ENCODE results near the gene CCDC167. TPM values are rescaled to one million over a fixed set of nuclear protein-coding genes. Genes with fewer than 3 reads are reported as not detected.

CCDC167 gene
- total and polyA plus RNA-seq, 2 donors from 2014 or later: 15.7 to 63.5 TPM

- no peaks in the 10 kb centered on the region for H3K9me3 ChIP-seq (ENCODE audit: control insufficient read depth in 2 of 3, insufficient read depth in 1 of 3, low read length in 3 of 3)
- no peaks in the 10 kb centered on the region for H3K27me3 ChIP-seq (ENCODE audit: control insufficient read depth, insufficient read depth, low read length)
- no peak overlapping the region for H3K27ac ChIP-seq (ENCODE audit: low read depth in 2 of 2, low read length in 2 of 2)
- no peak overlapping the region for H3K9ac ChIP-seq (ENCODE audit: low read length in 3 of 3)
- H3K4me3 ChIP-seq (ENCODE audit: low read length in 3 of 3): no peak overlapping the region
- FAIRE-seq: no peak
- TF ChIP-seq CTCF (IDR thresholded peaks at IDR 0.05; ENCODE audit: borderline replicate concordance, extremely low read depth, insufficient read depth): peak; percentile 88
- no peaks in the 10 kb centered on the region for H3K4me1 ChIP-seq (ENCODE audit: control insufficient read depth in 2 of 3, insufficient read depth in 2 of 3, low read depth in 1 of 3, low read length in 3 of 3)
- peaks cover 0 to 27% (median 11%) of the 10 kb centered on the region in 3 donors for H3K36me3 ChIP-seq (ENCODE audit: control insufficient read depth in 2 of 3, insufficient read depth in 3 of 3, low read length in 3 of 3)
- DNase-seq: peak in 4 of 5 donors; percentile 52 to 87 (median 79)
- intact Hi-C loops (cut with DNase I): loop anchor here (10.0 kb wide), 2 partner anchors 81 to 211 kb away; partner anchors contain the start of gene MDGA1
These were observed 15.5 kb downstream of the CCDC167 start for GRCh38 chr6:37483917-37484785.

- Histone ChIP-seq H3K9ac (ENCODE audit: low read length in 3 of 3) (no peak overlapping the region), H3K27ac (ENCODE audit: low read depth in 2 of 2, low read length in 2 of 2) (no peak overlapping the region), H3K27me3 (ENCODE audit: control insufficient read depth, insufficient read depth, low read length) (no peaks in the 10 kb centered on the region), H3K4me1 (ENCODE audit: control insufficient read depth in 2 of 3, insufficient read depth in 2 of 3, low read depth in 1 of 3, low read length in 3 of 3) (no peaks in the 10 kb centered on the region), H3K9me3 (ENCODE audit: control insufficient read depth in 2 of 3, insufficient read depth in 1 of 3, low read length in 3 of 3) (no peaks in the 10 kb centered on the region), H3K4me3 (ENCODE audit: low read length in 3 of 3) (no peak overlapping the region), H3K36me3 (ENCODE audit: control insufficient read depth in 2 of 3, insufficient read depth in 3 of 3, low read length in 3 of 3) (peaks cover 0 to 35% (median 18%) of the 10 kb centered on the region in 3 donors)
- intact Hi-C loops (cut with DNase I): loop anchor here (10.0 kb wide), 2 partner anchors 81 to 211 kb away; partner anchors contain the start of gene MDGA1
- no peak for FAIRE-seq
- no peak for TF ChIP-seq CTCF (IDR thresholded peaks at IDR 0.05; ENCODE audit: borderline replicate concordance, extremely low read depth, insufficient read depth)
- peak in 1 of 5 donors; percentile 37 for DNase-seq
These were observed 16.3 kb downstream of the CCDC167 start for GRCh38 chr6:37483252-37483901.

GRCh38 chr6:37482606-37483251, 17.0 kb downstream of the CCDC167 start:
- H3K27me3 ChIP-seq (ENCODE audit: control insufficient read depth, insufficient read depth, low read length): no peaks in the 10 kb centered on the region
- no peak overlapping the region for H3K4me3 ChIP-seq (ENCODE audit: low read length in 3 of 3)
- no peak overlapping the region for H3K27ac ChIP-seq (ENCODE audit: low read depth in 2 of 2, low read length in 2 of 2)
- intact Hi-C loops (cut with DNase I): loop anchor here (10.0 kb wide), 2 partner anchors 82 to 212 kb away; partner anchors contain the start of gene MDGA1
- no peaks in the 10 kb centered on the region for H3K4me1 ChIP-seq (ENCODE audit: control insufficient read depth in 2 of 3, insufficient read depth in 2 of 3, low read depth in 1 of 3, low read length in 3 of 3)
- DNase-seq (no peak), FAIRE-seq (no peak)
- H3K36me3 ChIP-seq (ENCODE audit: control insufficient read depth in 2 of 3, insufficient read depth in 3 of 3, low read length in 3 of 3): peaks cover 0 to 41% (median 18%) of the 10 kb centered on the region in 3 donors
- no peak overlapping the region for H3K9ac ChIP-seq (ENCODE audit: low read length in 3 of 3)
- TF ChIP-seq CTCF (IDR thresholded peaks at IDR 0.05; ENCODE audit: borderline replicate concordance, extremely low read depth, insufficient read depth): no peak
- H3K9me3 ChIP-seq (ENCODE audit: control insufficient read depth in 2 of 3, insufficient read depth in 1 of 3, low read length in 3 of 3): no peaks in the 10 kb centered on the region

Data from kidney (tissue), 14 donors.